AG09309 (cell line): ENCODE measurements around the gene PRM1.

Experiments used
- DNase-seq: peaks from one replicate; pipeline ENCODE4 v3.0.0-alpha.2; 2010; ENCODE audit warnings: low read depth
- H3K4me3 ChIP-seq: 2 replicates; pipeline ENCODE4 v1.5.1; 2011; ENCODE audit warnings: mild to moderate bottlenecking, low read depth, low read length, moderate library complexity; ENCODE audit not compliant: control insufficient read depth
- CTCF ChIP-seq: IDR thresholded peaks from 2 replicates; pipeline ENCODE4 v1.5.1; 2011; ENCODE audit warnings: mild to moderate bottlenecking, low read depth, low read length, inconsistent platforms; ENCODE audit not compliant: insufficient read depth, control insufficient read depth; ENCODE audit errors: missing control alignments

Gene PRM1

GRCh38 chr16:11255737-11256660 lies 25.1 kb downstream of the PRM1 start, which contains the start of gene SOCS1:
Gene SOCS1, minus strand, starts transcription at chr16:11256204. Its CDS starts 726 bp downstream, at chr16:11255478.
- peak within 1 kb of the TSS; percentile 63 for H3K4me3 ChIP-seq
- peak; percentile 42 for DNase-seq
- TF ChIP-seq CTCF, result peak; percentile 53

- H3K4me3 ChIP-seq, result peak overlapping the region; percentile 63
- DNase-seq, result no peak
These were observed 26.0 kb downstream of the PRM1 start for GRCh38 chr16:11254913-11255736.

GRCh38 chr16:11253995-11254912 lies 26.9 kb downstream of the PRM1 start:
- no peak for TF ChIP-seq CTCF
- DNase-seq, result no peak
- peak overlapping the region; percentile 63 for H3K4me3 ChIP-seq

More at GRCh38 chr16:11254913-11255736, 26.0 kb downstream of the PRM1 start:
- no peak for TF ChIP-seq CTCF

GRCh38 chr16:11253009-11253994 lies 27.8 kb downstream of the PRM1 start:
- TF ChIP-seq CTCF, result no peak
- no peak for DNase-seq
- no peak overlapping the region for H3K4me3 ChIP-seq

GRCh38 chr16:11252482-11252931 lies 28.6 kb downstream of the PRM1 start:
- TF ChIP-seq CTCF, result no peak
- H3K4me3 ChIP-seq, result no peak overlapping the region
- no peak for DNase-seq
